ENCODE measurements around the gene CCL28.

CCL28 gene

GRCh38 chr5:43390471-43390870, 21.7 kb downstream of the CCL28 start:
- TF ChIP-seq, protein P1, sequence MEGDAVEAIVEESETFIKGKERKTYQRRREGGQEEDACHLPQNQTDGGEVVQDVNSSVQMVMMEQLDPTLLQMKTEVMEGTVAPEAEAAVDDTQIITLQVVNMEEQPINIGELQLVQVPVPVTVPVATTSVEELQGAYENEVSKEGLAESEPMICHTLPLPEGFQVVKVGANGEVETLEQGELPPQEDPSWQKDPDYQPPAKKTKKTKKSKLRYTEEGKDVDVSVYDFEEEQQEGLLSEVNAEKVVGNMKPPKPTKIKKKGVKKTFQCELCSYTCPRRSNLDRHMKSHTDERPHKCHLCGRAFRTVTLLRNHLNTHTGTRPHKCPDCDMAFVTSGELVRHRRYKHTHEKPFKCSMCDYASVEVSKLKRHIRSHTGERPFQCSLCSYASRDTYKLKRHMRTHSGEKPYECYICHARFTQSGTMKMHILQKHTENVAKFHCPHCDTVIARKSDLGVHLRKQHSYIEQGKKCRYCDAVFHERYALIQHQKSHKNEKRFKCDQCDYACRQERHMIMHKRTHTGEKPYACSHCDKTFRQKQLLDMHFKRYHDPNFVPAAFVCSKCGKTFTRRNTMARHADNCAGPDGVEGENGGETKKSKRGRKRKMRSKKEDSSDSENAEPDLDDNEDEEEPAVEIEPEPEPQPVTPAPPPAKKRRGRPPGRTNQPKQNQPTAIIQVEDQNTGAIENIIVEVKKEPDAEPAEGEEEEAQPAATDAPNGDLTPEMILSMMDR (IDR thresholded peaks at IDR 0.05; ENCODE audit: low read depth, low read length): no peak
- no peak for DNase-seq (ENCODE audit: low read depth in 2 of 2)
- no peak overlapping the region for H3K4me3 ChIP-seq (replicated peaks in 1 of 2; ENCODE audit: low read depth in 2 of 2, low read length in 2 of 2)

DNA sequence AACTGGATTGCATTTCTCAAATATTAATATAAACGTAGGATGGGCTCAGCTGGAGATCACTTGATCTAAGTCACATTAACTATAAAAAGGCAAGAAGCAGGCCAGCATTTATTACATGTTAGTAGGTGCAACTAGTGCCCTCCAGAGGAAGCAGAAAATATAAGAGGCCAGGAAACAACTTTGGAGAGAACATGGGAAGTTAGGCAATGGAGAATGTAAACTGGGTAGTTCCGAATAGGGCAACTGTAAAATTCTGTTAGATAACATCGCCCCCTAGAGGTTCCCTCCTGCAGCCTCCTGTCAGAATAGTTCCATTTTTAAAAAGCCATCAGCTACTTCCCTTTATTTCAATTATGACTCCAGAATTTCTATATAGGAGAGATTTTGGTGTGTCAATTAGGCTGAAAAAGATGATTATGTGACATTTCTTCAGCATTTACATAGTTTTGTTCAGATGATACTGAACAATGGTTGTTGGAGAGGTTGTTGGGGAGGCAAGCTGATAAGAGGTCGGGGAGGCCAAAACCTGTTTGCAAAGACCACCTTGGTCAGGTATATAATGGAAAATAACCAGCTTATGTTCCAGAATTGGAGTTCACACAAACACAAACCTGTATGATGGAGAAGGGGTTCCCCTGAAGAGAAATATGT, 22.4 kb downstream of the CCL28 start:
- TF ChIP-seq, protein P1 (IDR thresholded peaks at IDR 0.05; ENCODE audit: low read depth, low read length): peak; percentile 79

GRCh38 chr5:43386960-43387362, 25.2 kb downstream of the CCL28 start:
- H3K4me3 ChIP-seq (replicated peaks in 1 of 2; ENCODE audit: low read depth in 2 of 2, low read length in 2 of 2): no peak overlapping the region
- TF ChIP-seq, protein P1 (IDR thresholded peaks at IDR 0.05; ENCODE audit: low read depth, low read length): no peak
- DNase-seq (ENCODE audit: low read depth in 2 of 2): peak in 1 of 2 donors; percentile 31

More for the DNA sequence above, 22.4 kb downstream of the CCL28 start:
- no peak overlapping the region for H3K4me3 ChIP-seq (replicated peaks in 1 of 2; ENCODE audit: low read depth in 2 of 2, low read length in 2 of 2)
- peak; percentile 95 to 96 for DNase-seq (ENCODE audit: low read depth in 2 of 2)

- peak in 1 of 2 donors; percentile 17 for DNase-seq (ENCODE audit: low read depth in 2 of 2)
- no peak overlapping the region for H3K4me3 ChIP-seq (replicated peaks in 1 of 2; ENCODE audit: low read depth in 2 of 2, low read length in 2 of 2)
- TF ChIP-seq, protein P1 (IDR thresholded peaks at IDR 0.05; ENCODE audit: low read depth, low read length): no peak
Measured at GRCh38 chr5:43376496-43377140, 35.6 kb downstream of the CCL28 start.

DNA sequence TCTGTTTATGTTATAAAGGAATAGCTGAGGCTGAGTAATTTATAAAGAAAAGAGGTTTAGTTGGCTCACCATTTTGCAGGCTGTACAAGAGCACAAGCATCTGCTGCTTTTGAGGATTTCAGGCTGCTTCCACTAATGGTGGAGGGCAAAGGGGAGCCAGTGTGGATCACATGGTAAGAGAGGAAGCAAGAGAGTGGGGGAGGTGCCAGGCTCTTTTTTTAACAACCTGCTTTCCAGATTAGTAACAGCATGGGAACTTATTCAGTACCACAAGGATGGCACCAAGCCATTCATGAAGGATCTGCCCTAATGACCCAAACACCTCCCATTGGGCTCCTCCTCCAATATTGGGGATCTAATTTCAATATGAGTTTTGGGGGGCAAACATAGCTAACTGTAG, 40.4 kb downstream of the CCL28 start:
- TF ChIP-seq, protein P1 (IDR thresholded peaks at IDR 0.05; ENCODE audit: low read depth, low read length): no peak
- no peak overlapping the region for H3K4me3 ChIP-seq (replicated peaks in 1 of 2; ENCODE audit: low read depth in 2 of 2, low read length in 2 of 2)
- no peak for DNase-seq (ENCODE audit: low read depth in 2 of 2)

DNA sequence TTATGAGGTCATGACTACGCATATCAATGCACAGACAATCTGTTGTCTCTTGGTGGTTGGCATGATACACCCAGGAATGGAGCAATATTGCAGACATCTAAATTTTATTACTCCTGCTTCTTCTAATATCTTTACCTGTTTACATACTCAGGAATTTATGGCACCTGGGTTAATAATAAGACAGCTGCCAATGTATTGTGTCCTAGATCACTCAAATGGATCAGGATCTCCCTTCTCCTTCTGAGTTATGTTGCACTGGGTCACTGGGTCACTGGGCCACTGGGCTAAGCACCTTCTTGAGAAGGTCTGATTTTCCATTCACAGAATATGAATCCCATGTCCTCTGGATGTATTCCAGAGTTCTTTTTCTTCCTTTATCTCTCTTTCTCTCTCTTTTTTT, 41.8 kb downstream of the CCL28 start:
- no peak overlapping the region for H3K4me3 ChIP-seq (replicated peaks in 1 of 2; ENCODE audit: low read depth in 2 of 2, low read length in 2 of 2)
- TF ChIP-seq, protein P1 (IDR thresholded peaks at IDR 0.05; ENCODE audit: low read depth, low read length): no peak
- DNase-seq (ENCODE audit: low read depth in 2 of 2): no peak

Data from cardiac fibroblast (primary cell).